ENCODE data around the gene RAET1E. TPM values are rescaled to one million over a fixed set of nuclear protein-coding genes. Genes with fewer than 3 reads are reported as not detected.

The RAET1E gene
- total and polyA plus RNA-seq, 9 of the 15 experiments (the other 6 are each of a cell fraction or from before 2014, with no cell fraction given) = not detected

GRCh38 chr6:149864578-149865535 lies 33.1 kb downstream of the RAET1E start (continued):
- TF ChIP-seq ZNF407 (IDR thresholded peaks at IDR 0.05; ENCODE audit: low read depth) (0 out of 2 replicates have a peak, but pooled peaks have one; percentile 48), KLF16 (IDR thresholded peaks at IDR 0.05) (peak; percentile 52; the same call in 1 of the 2 replicates), EZH2 (IDR thresholded peaks at IDR 0.05; ENCODE audit: borderline replicate concordance, low read depth, low read length) (no peak), MXD1 (CRISPR knock-in tag; IDR thresholded peaks at IDR 0.05; ENCODE audit: borderline replicate concordance, poor library complexity, severe bottlenecking) (no peak), PTBP1 (IDR thresholded peaks at IDR 0.05; ENCODE audit: low read depth, low read length) (no peak), TRIM28 (IDR thresholded peaks at IDR 0.05) (no peak), SP2 (IDR thresholded peaks at IDR 0.05; ENCODE audit: extremely low read depth, low read depth, low read length, poor library complexity, severe bottlenecking) (no peak), ZBTB26 (CRISPR knock-in tag; IDR thresholded peaks at IDR 0.05) (no peak), MXI1 (IDR thresholded peaks at IDR 0.05; ENCODE audit: low read depth, low read length) (no peak), DACH1 (IDR thresholded peaks at IDR 0.05; ENCODE audit: partially characterized antibody) (no peak), CHCHD3 (CRISPR knock-in tag; IDR thresholded peaks at IDR 0.05) (no peak), GABPB2 (CRISPR knock-in tag; conservative IDR thresholded peaks at IDR 0.05) (no peak), TFAM (CRISPR knock-in tag; conservative IDR thresholded peaks at IDR 0.05) (no peak), KDM5B (IDR thresholded peaks at IDR 0.05; ENCODE audit: insufficient replicate concordance, low read depth, low read length) (no peak), ZNF695 (CRISPR knock-in tag; IDR thresholded peaks at IDR 0.05) (no peak)
- TF ChIP-seq, protein P1, sequence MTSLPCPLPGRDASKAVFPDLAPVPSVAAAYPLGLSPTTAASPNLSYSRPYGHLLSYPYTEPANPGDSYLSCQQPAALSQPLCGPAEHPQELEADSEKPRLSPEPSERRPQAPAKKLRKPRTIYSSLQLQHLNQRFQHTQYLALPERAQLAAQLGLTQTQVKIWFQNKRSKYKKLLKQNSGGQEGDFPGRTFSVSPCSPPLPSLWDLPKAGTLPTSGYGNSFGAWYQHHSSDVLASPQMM (CRISPR knock-in tag; IDR thresholded peaks at IDR 0.05) = no peak

Data from K562 (cell line).